GM12864 (cell line): ENCODE results near the gene DZIP1L.

ENCODE experiments used
- DNase-seq: peaks from one replicate; pipeline ENCODE4 v3.0.0-alpha.2; 2011; ENCODE audit warnings: low read depth
- H3K4me3 ChIP-seq: 2 replicates; pipeline ENCODE4 v1.5.1; 2011; ENCODE audit warnings: mild to moderate bottlenecking, low read depth, low read length, control low read depth
- TF ChIP-seq, protein P1 (sequence below): IDR thresholded peaks from 2 replicates; pipeline ENCODE4 v1.5.1; 2011; ENCODE audit warnings: low read depth, mild to moderate bottlenecking, moderate library complexity, low read length, control low read depth, inconsistent platforms; ENCODE audit errors: missing control alignments

Gene DZIP1L

DNA sequence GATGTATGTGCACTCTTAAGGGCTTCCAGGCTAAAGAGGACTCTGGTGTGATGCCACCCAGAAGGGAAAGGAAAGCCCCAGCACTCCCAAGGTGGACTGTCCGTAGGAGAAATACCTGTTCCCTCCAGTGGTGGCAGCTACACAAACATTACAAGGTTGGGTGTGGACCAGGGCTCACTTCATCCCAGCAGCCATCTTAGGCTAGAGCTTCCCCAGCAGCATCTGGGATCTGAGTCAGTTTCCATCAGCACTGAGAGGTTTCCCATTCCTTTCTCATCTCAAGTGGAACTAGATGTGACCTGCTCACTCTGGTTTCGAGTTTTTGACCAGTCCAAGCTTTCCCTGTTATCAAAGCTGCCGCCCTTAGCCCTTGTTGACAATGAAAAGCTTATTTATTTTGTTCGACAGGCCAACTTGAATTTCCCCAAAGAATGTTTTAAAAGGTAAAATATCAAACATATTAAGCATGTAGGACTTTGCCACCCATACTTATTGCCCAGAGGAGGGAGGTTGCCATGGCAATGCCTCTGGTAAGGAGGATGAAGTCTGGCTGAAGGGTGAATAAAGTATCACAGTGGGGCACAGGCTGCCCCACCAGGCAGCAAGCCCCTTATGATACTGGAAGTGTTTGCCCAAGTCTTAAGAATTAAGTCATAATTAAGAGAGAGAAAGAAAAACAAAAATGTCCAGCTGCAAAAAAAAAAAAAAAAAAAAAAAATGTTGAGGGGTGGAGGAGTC, 76.5 kb downstream of the DZIP1L start:
- no peak overlapping the region for H3K4me3 ChIP-seq
- DNase-seq: no peak
- TF ChIP-seq, protein P1, sequence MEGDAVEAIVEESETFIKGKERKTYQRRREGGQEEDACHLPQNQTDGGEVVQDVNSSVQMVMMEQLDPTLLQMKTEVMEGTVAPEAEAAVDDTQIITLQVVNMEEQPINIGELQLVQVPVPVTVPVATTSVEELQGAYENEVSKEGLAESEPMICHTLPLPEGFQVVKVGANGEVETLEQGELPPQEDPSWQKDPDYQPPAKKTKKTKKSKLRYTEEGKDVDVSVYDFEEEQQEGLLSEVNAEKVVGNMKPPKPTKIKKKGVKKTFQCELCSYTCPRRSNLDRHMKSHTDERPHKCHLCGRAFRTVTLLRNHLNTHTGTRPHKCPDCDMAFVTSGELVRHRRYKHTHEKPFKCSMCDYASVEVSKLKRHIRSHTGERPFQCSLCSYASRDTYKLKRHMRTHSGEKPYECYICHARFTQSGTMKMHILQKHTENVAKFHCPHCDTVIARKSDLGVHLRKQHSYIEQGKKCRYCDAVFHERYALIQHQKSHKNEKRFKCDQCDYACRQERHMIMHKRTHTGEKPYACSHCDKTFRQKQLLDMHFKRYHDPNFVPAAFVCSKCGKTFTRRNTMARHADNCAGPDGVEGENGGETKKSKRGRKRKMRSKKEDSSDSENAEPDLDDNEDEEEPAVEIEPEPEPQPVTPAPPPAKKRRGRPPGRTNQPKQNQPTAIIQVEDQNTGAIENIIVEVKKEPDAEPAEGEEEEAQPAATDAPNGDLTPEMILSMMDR: no peak

DNA sequence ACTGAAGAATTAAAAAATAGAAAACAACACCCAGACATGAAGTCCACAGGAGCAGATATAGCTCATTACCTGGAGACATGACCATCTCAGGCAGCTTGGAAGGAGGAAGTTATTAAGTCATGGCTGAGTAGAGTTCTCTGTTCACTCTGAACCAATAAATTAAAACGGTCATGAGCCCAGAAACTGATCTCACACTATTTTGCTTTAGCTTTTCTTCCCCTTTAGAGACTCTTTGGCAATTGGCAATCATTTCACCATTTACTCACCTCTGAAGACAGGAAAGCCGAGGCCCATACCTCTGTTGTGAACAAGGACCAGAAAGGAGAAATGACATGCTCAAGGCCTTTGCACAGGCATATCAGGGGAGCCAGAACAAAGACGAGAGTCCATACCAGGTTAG, 78.8 kb downstream of the DZIP1L start:
- DNase-seq: no peak
- TF ChIP-seq, protein P1: no peak
- H3K4me3 ChIP-seq: no peak overlapping the region

DNA sequence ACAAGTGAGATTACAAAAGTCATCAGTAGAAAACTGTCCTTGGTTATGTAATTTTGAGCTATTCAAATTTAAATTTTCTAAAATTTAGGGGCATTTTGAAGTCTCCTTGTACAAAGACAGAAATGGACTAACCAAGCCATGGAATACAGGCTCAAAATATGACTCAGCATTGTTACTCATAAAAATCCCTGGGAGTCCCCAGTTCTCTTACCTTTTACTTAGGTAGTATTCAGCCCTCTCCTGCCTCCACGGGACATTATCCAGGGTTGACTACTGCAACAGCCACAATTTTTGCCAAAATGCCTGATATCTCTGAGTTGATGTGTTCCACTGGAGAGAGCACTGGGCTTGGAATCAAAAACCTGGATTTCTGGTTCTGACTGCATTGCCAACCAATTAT, 80.5 kb downstream of the DZIP1L start:
- TF ChIP-seq, protein P1: no peak
- H3K4me3 ChIP-seq: no peak overlapping the region
- DNase-seq: no peak

DNA sequence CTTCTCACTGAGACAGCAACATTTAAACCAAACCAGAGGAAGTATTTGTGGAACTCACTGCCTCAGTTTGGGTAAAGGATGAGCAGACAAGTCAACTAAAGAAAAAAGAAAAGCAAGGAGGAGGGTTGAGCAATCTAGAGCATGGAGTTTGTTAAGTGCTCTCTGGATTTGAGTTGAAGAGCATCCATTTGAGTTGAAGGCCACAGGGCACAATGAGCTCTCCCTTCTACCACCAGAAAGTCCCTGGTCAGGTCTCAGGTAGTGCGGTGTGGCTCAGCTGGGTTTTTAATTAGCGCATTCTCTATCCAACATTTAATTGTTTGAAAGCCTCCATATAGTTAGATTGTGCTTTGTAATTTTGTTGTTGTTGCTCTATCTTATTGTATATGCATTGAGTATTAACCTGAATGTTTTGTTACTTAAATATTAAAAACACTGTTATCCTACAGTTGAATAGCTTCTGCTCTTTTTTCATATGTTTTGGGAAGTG, 82.2 kb downstream of the DZIP1L start:
- DNase-seq: no peak
- TF ChIP-seq, protein P1: no peak
- no peak overlapping the region for H3K4me3 ChIP-seq

GRCh38 chr3:138032567-138032966, 82.8 kb downstream of the DZIP1L start:
- no peak for DNase-seq
- H3K4me3 ChIP-seq: no peak overlapping the region
- TF ChIP-seq, protein P1: no peak

GRCh38 chr3:138031536-138031935, 83.9 kb downstream of the DZIP1L start:
- TF ChIP-seq, protein P1: no peak
- DNase-seq: no peak
- no peak overlapping the region for H3K4me3 ChIP-seq
